IMR-90 (cell line): ENCODE measurements around the gene AUTS2. TPM values are rescaled to one million over a fixed set of nuclear protein-coding genes. Genes with fewer than 3 reads are reported as not detected.
A peak's percentile ranks its signal among the peaks of the same experiment; 100 is the strongest.

ENCODE experiments used
- ATAC-seq: fragments of 200-7000 bp; cut with Tn5 transposase; 2 replicates; pipeline ENCODE4 v1.9.1; 2020; ENCODE audit warnings: low read depth, mild to moderate bottlenecking, moderate library complexity
- BruUV-seq: library from RNA; stranded (reverse); fragments of 400-500 nt; replicated peaks from 2 replicates; lab custom pipeline; 2021; lab: Mats Ljungman, UMichigan
- CTCF ChIA-PET: fragments of 300-600 bp; formaldehyde crosslinking; extraction: SDS; loops from one replicate; lab custom pipeline; 2021; ENCODE audit warnings: antibody characterized with exemption; lab: Yijun Ruan, JAX
- POLR2A ChIA-PET: fragments of 300-600 bp; sonication (Branson Sonifier 250); formaldehyde crosslinking; loops from one replicate; lab custom pipeline; 2022; ENCODE audit warnings: antibody characterized with exemption; ENCODE audit not compliant: unreplicated experiment; lab: Charles Lee
- DNase-seq: peaks from one replicate; pipeline ENCODE4 v3.0.0; 2013
- H2AFZ ChIP-seq: replicated peaks from 2 replicates; pipeline ENCODE3; 2013; ENCODE audit warnings: low read length, mild to moderate bottlenecking; ENCODE audit not compliant: poor library complexity
- H2AK5ac ChIP-seq: 2 replicates; pipeline ENCODE4 v1.6.1; 2013; ENCODE audit warnings: low read depth, low read length, inconsistent platforms
- H2AK9ac ChIP-seq: replicated peaks from 2 replicates; pipeline ENCODE3; 2013; ENCODE audit warnings: mild to moderate bottlenecking, low read depth, low read length, moderate library complexity; ENCODE audit not compliant: poor library complexity
- H2BK120ac ChIP-seq: 2 replicates; pipeline ENCODE4 v1.6.1; 2013; ENCODE audit warnings: low read depth, low read length, inconsistent platforms
- H2BK15ac ChIP-seq: 3 replicates; pipeline ENCODE4 v1.6.1; 2013; ENCODE audit warnings: low read depth, low read length, inconsistent platforms
- H2BK20ac ChIP-seq: 2 replicates; pipeline ENCODE4 v1.6.1; 2013; ENCODE audit warnings: low read depth, mild to moderate bottlenecking, inconsistent platforms, low read length, moderate library complexity
- H2BK5ac ChIP-seq: 2 replicates; pipeline ENCODE4 v1.6.1; 2013; ENCODE audit warnings: mild to moderate bottlenecking, low read depth, low read length, inconsistent platforms; ENCODE audit not compliant: poor library complexity, severe bottlenecking
- H3K14ac ChIP-seq: replicated peaks from 2 replicates; pipeline ENCODE4 v1.6.1; 2013; ENCODE audit warnings: low read depth, low read length, inconsistent platforms
- H3K18ac ChIP-seq: 2 replicates; pipeline ENCODE4 v1.6.1; 2013; ENCODE audit warnings: low read depth, low read length, control low read depth
- H3K23ac ChIP-seq: 2 replicates; pipeline ENCODE4 v1.6.1; 2013; ENCODE audit warnings: low read depth, low read length, inconsistent platforms
- H3K27ac ChIP-seq: 2 replicates; pipeline ENCODE4 v1.5.1; 2013; ENCODE audit warnings: mild to moderate bottlenecking, control low read depth, low read length; ENCODE audit not compliant: insufficient read depth
- H3K27me3 ChIP-seq: 2 replicates; pipeline ENCODE4 v1.6.1; 2013; ENCODE audit warnings: low read length; ENCODE audit not compliant: control insufficient read depth, insufficient read depth
- H3K36me3 ChIP-seq: 2 replicates; pipeline ENCODE4 v1.6.1; 2013; ENCODE audit warnings: low read length, mixed read lengths; ENCODE audit not compliant: control insufficient read depth, insufficient read depth
- H3K4ac ChIP-seq: 2 replicates; pipeline ENCODE4 v1.6.1; 2013; ENCODE audit warnings: low read depth, low read length, inconsistent platforms
- H3K4me1 ChIP-seq: 2 replicates; pipeline ENCODE4 v1.6.1; 2013; ENCODE audit warnings: low read length, mixed read lengths; ENCODE audit not compliant: control insufficient read depth, insufficient read depth
- H3K4me2 ChIP-seq: 2 replicates; pipeline ENCODE4 v1.6.1; 2013; ENCODE audit warnings: low read depth, mild to moderate bottlenecking, control low read depth, low read length, moderate library complexity
- H3K4me3 ChIP-seq: 2 replicates; pipeline ENCODE4 v1.5.1; 2013; ENCODE audit warnings: low read depth, mild to moderate bottlenecking, control low read depth, low read length, moderate library complexity; ENCODE audit not compliant: insufficient read depth
- H3K56ac ChIP-seq: 2 replicates; pipeline ENCODE4 v1.6.1; 2013; ENCODE audit warnings: low read length, inconsistent platforms; ENCODE audit not compliant: insufficient read depth; ENCODE audit errors: extremely low read depth
- H3K79me1 ChIP-seq, 2 experiments: 2 replicates each; pipeline ENCODE4 v1.6.1; 2013; ENCODE audit warnings: low read length in 2 of 2, inconsistent platforms in 1 of 2, low read depth in 1 of 2
- H3K9ac ChIP-seq: 2 replicates; pipeline ENCODE4 v1.6.1; 2013; ENCODE audit warnings: low read depth, low read length, control low read depth
- H3K9me1 ChIP-seq: 2 replicates; pipeline ENCODE4 v1.6.1; 2013; ENCODE audit warnings: low read length, inconsistent platforms; ENCODE audit not compliant: insufficient read depth
- H3K9me3 ChIP-seq: 2 replicates; pipeline ENCODE4 v1.6.1; 2013; ENCODE audit warnings: low read length; ENCODE audit not compliant: control insufficient read depth, insufficient read depth
- H4K20me1 ChIP-seq: 2 replicates; pipeline ENCODE4 v1.6.1; 2013; ENCODE audit warnings: low read length, inconsistent platforms; ENCODE audit not compliant: insufficient read depth
- H4K5ac ChIP-seq: 2 replicates; pipeline ENCODE4 v1.6.1; 2013; ENCODE audit warnings: mild to moderate bottlenecking, low read depth, low read length, control low read depth
- H4K8ac ChIP-seq, 2 experiments: 2 replicates each; pipeline ENCODE4 v1.6.1; 2013; ENCODE audit warnings: low read depth in 2 of 2, low read length in 2 of 2, control low read depth in 1 of 2, inconsistent platforms in 1 of 2
- H4K91ac ChIP-seq: 2 replicates; pipeline ENCODE4 v1.6.1; 2013; ENCODE audit warnings: low read depth, low read length, inconsistent platforms; ENCODE audit not compliant: insufficient read depth
- BHLHE40 ChIP-seq: fragments of 150-350 bp; IDR thresholded peaks from 2 replicates; pipeline ENCODE4 v1.6.1; 2016; ENCODE audit warnings: mild to moderate bottlenecking, low read depth, low read length
- CEBPB ChIP-seq: IDR thresholded peaks from 2 replicates; pipeline ENCODE4 v1.6.1; 2012; ENCODE audit warnings: low read depth, low read length, improper control_type of control experiment
- CTCF ChIP-seq: conservative IDR thresholded peaks from 2 replicates; pipeline ENCODE4 v1.5.1; 2012; ENCODE audit warnings: mild to moderate bottlenecking, low read depth, low read length, improper control_type of control experiment
- ELK1 ChIP-seq: fragments of 150-350 bp; IDR thresholded peaks from 2 replicates; pipeline ENCODE4 v1.6.1; 2016; ENCODE audit warnings: low read depth, mild to moderate bottlenecking, low read length, moderate library complexity, borderline replicate concordance
- MXI1 ChIP-seq: IDR thresholded peaks from 2 replicates; pipeline ENCODE4 v1.6.1; 2012; ENCODE audit warnings: low read depth, mild to moderate bottlenecking, low read length, moderate library complexity, borderline replicate concordance
- NFE2L2 ChIP-seq: fragments of 150-350 bp; IDR thresholded peaks from 2 replicates; pipeline ENCODE4 v1.6.1; 2016; ENCODE audit warnings: low read depth, mild to moderate bottlenecking, low read length
- RAD21 ChIP-seq: IDR thresholded peaks from 2 replicates; pipeline ENCODE4 v1.6.1; 2012; ENCODE audit warnings: low read length, improper control_type of control experiment
- RCOR1 ChIP-seq: IDR thresholded peaks from 2 replicates; pipeline ENCODE4 v1.6.1; 2012; ENCODE audit warnings: mild to moderate bottlenecking, low read length, improper control_type of control experiment; ENCODE audit not compliant: insufficient replicate concordance
- RFX5 ChIP-seq: IDR thresholded peaks from 2 replicates; pipeline ENCODE4 v1.8.0; 2012; ENCODE audit warnings: low read depth, mild to moderate bottlenecking, low read length, moderate library complexity
- SMC3 ChIP-seq: fragments of 150-350 bp; IDR thresholded peaks from 2 replicates; pipeline ENCODE4 v1.6.1; 2016; ENCODE audit warnings: low read depth, mild to moderate bottlenecking, antibody characterized with exemption, low read length, moderate library complexity
- WGBS, 2 experiments: methylation state at CpG; one replicate each; pipeline versions ENCODE4 v1.1.5 to v1.1.7; 2013; ENCODE audit warnings: missing lambda C conversion rate in 2 of 2; ENCODE audit not compliant: insufficient read length in 1 of 2; ENCODE audit errors: extremely low coverage in 2 of 2; 5-methylcytosine and 5-hydroxymethylcytosine counted together
- dilution Hi-C: fragments of 300-500 bp; cut with HindIII; formaldehyde crosslinking; loops from one replicate; pipeline ENCODE4 v1.14.3; 2018; ENCODE audit warnings: low sequenced_read_pairs; ENCODE audit not compliant: unreplicated experiment
- in situ Hi-C: fragments of 300-500 bp; cut with MboI; formaldehyde crosslinking; loops from 3 replicates; pipeline ENCODE4 v1.14.3; 2019; ENCODE audit warnings: low sequenced_read_pairs, inconsistent platforms, mixed read lengths
- intact Hi-C: fragments of 100-400 bp; cut with micrococcal nuclease; formaldehyde crosslinking; loops from 2 replicates; pipeline ENCODE4 v1.10.0; 2022
- polyA plus RNA-seq, 3 experiments: library from polyadenylated mRNA; depleted of rRNA; stranded (reverse); fragments of >200 nt; gene quantifications; 2 replicates each; pipeline ENCODE4 v1.2.3, GENCODE V29; 2012; ENCODE audit warnings: low replicate concordance in 1 of 3
- total RNA-seq: library from RNA; depleted of rRNA; stranded (reverse); fragments of >200 nt; gene quantifications from 2 replicates; pipeline ENCODE4 v1.2.3, GENCODE V29; 2012

Gene AUTS2
- total and polyA plus RNA-seq, 2 of the 4 experiments (the other 2 are of a cell fraction) = 0.90 to 3.0 TPM

- no peak overlapping the region for H3K4me2 ChIP-seq
- H2AK9ac ChIP-seq = no peak overlapping the region
- H4K8ac ChIP-seq = no peak overlapping the region
- H3K36me3 ChIP-seq = no peaks in the 10 kb centered on the region
- intact Hi-C loops = no loop called here
- no TSS peak for BruUV-seq
- H2AK5ac ChIP-seq = no peak overlapping the region
- peak; percentile 63 for ATAC-seq
- H3K4me3 ChIP-seq = no peak overlapping the region
- no peaks in the 10 kb centered on the region for H4K20me1 ChIP-seq
- no peak overlapping the region for H2BK20ac ChIP-seq
- dilution Hi-C loops = no loop called here
- H2BK15ac ChIP-seq = no peak overlapping the region
- in situ Hi-C loops = no loop called here
- H3K27ac ChIP-seq = no peak overlapping the region
- H3K23ac ChIP-seq = no peak overlapping the region
- H2AFZ ChIP-seq = no peak overlapping the region
- no peak overlapping the region for H3K4ac ChIP-seq
- no peak overlapping the region for H3K14ac ChIP-seq
- no peak overlapping the region for H2BK5ac ChIP-seq
- no peaks in the 10 kb centered on the region for H3K9me3 ChIP-seq
- TF ChIP-seq RAD21 (no peak), CTCF (no peak), ELK1 (no peak), SMC3 (no peak), RCOR1 (no peak), BHLHE40 (no peak), MXI1 (no peak), NFE2L2 (no peak), CEBPB (no peak), RFX5 (no peak)
- no peak overlapping the region for H4K91ac ChIP-seq
- H3K27me3 ChIP-seq = no peaks in the 10 kb centered on the region
- H3K4me1 ChIP-seq = no peaks in the 10 kb centered on the region
- H3K56ac ChIP-seq = no peak overlapping the region
- ChIA-PET CTCF (no interaction called here), POLR2A (no interaction called here)
- no peak overlapping the region for H4K5ac ChIP-seq
- WGBS, 2 experiments = no CpG with 5 or more reads among the region's 2 CpGs
- no peak overlapping the region for H2BK120ac ChIP-seq
- H3K79me1 ChIP-seq = no peaks in the 10 kb centered on the region
- H3K9ac ChIP-seq = no peak overlapping the region
- no peak overlapping the region for H3K18ac ChIP-seq
- DNase-seq = peak; percentile 3
- H3K9me1 ChIP-seq = no peaks in the 10 kb centered on the region
Observed at GRCh38 chr7:70072220-70072619, 473.9 kb downstream of the AUTS2 start.
